Dermis blood vessel endothelial cell (primary cell): ENCODE results near the gene TMEM116. TPM values are rescaled to one million over a fixed set of nuclear protein-coding genes. Genes with fewer than 3 reads are reported as not detected.

Experiments
- DNase-seq: peaks from one replicate; pipeline ENCODE4 v3.0.0; 2010
- total RNA-seq: library from RNA; depleted of rRNA; stranded (reverse); fragments of >200 nt; gene quantifications from 2 replicates; pipeline ENCODE4 v1.2.3, GENCODE V29; 2014

Gene TMEM116
- total RNA-seq, 1 donor from 2014 or later, result 3.1 TPM

DNA sequence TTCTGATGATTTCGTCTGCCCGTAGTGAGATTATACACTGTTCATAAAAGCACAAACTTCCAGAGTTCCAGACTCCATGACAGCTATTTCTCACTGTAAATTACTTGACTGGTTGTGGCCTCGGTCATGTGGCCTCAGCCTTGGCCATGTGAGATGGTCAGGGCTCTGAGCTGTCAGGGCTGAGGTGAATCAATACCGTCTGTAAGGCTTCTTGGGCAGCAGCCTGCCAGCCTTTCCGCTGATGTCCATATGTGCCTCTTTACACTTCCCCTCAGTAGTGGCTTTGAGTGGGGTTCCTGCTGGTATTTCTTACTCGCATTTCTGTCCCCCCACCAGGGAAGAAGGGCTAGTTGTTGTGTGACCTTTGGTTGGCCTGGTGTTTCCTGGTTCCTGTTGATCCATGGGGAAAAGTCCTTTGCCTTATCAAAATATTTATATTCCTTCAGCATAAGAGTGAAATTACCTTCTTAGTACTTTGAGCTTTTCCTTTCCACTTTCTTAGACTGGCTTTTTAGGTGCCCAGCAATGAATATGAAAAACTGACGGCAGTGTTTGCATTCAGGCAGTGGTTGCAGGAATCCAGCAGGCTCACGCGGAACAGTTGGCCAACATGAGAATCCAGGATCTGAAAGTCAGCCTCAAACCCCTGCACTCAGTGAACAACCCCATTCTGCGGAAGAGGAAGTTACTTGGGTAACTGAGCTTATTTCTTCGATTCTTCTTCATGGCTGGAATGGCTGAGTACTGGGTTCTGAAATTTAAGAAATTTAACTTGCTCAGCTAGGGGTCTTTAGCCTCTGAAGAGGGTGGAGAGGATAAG lies 124.8 kb downstream of the TMEM116 start:
- no peak for DNase-seq

DNA sequence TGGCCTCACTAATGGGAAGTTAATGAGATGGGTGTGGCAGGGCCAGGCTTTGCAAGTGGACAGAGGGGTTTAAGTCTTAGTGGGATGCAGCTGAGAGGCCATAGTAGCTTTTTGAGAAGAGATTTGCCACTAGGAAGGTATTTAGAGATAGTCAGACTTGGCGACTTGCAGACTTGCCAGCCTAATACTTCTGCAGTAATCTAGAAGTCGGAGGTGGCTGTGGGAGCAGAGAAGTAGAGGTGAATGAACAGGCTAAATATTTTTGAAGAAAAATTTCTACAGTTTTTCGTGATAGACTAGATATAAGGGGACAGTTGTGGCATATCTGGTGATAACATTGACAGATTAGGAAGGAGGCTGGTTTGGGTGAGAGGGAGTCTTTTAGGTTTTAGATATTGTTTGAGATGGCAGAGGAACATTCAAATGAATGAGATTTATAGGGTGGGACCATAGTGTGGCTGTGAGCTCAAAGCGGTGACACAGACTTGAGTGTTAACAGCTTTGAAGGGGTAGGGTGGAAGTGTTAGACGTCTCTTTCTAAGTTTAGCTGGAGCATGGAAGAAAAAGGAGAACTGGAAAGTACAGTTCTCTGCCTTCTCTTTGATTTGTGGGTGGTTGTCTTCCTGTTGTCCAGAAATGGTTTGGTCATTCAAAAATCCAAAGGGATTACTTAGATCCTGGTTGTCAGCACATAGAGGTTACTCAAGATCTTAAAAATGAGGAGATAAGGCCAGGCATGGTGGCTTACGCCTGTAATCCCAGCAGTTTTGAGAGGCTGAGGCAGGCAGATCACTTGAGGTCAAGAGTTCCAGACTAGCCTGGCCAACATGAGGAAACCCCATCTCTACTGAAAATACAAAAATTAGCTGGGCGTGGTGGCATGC lies 126.1 kb downstream of the TMEM116 start:
- DNase-seq, result no peak

DNA sequence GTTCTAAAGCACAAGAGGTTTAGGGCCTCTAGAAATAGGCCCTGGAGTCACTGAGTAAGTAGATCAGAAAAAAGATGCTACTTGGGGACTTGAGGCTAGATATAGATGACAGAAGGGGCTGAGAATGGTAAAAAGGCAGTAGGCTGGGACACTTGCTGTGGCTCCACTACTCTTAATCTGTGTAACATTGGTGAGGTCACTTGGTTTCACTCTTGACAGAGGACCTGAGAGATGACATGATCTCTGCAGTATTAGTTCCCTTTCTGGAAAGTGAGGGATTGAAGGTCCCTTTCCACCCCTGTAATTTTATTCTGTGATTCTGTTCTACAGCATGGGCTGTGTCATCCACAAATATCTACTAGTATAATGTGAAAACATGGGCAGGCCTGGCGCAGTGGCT lies 131.2 kb downstream of the TMEM116 start:
- no peak for DNase-seq

Other genes starting within 250 kb of the TMEM116 start
- gene ALDH2, start 246.2 kb downstream of the TMEM116 start, total RNA-seq, result 68.6 and 76.6 TPM in 2 replicates
- 31.1 and 37.6 TPM in 2 replicates for gene MAPKAPK5, start 170.9 kb downstream of the TMEM116 start, total RNA-seq
- 70.2 and 92.7 TPM in 2 replicates for gene ERP29, start 261 bp upstream of the TMEM116 start, total RNA-seq
- gene NAA25, start 95.6 kb upstream of the TMEM116 start, total RNA-seq, result 19.2 and 27.4 TPM in 2 replicates
- gene TRAFD1, start 112.4 kb upstream of the TMEM116 start, total RNA-seq, result 37.9 and 43.2 TPM in 2 replicates